Duodenal mucosa (tissue), 2 donors: Measurements from ENCODE around the gene PCIF1.
A peak's percentile ranks its signal among the peaks of the same experiment; 100 is the strongest.

ENCODE experiments used
- H3K27ac ChIP-seq: one replicate; pipeline ENCODE4 v1.7.0; 2013; ENCODE audit warnings: low read depth, low read length
- H3K27me3 ChIP-seq, 2 donors: one replicate each; pipeline ENCODE4 v1.7.0; 2013; ENCODE audit warnings: low read length in 2 of 2, control low read depth in 1 of 2; ENCODE audit not compliant: insufficient read depth in 2 of 2, control insufficient read depth in 1 of 2
- H3K36me3 ChIP-seq, 2 donors: one replicate each; pipeline ENCODE4 v1.7.0; 2013; ENCODE audit warnings: low read length in 2 of 2, control low read depth in 1 of 2; ENCODE audit not compliant: insufficient read depth in 2 of 2, control insufficient read depth in 1 of 2
- H3K4me1 ChIP-seq, 2 donors: one replicate each; pipeline ENCODE4 v1.7.0; 2013; ENCODE audit warnings: low read length in 2 of 2, control low read depth in 1 of 2; ENCODE audit not compliant: insufficient read depth in 2 of 2, control insufficient read depth in 1 of 2
- H3K4me3 ChIP-seq, 2 donors: one replicate each; pipeline ENCODE4 v1.7.0; 2013; ENCODE audit warnings: low read length in 2 of 2, low read depth in 1 of 2
- H3K9ac ChIP-seq, 2 donors: one replicate each; pipeline ENCODE4 v1.7.0; 2013; ENCODE audit warnings: low read length in 2 of 2, low read depth in 1 of 2
- H3K9me3 ChIP-seq, 2 donors: one replicate each; pipeline ENCODE4 v1.7.0; 2013; ENCODE audit warnings: low read length in 2 of 2, control low read depth in 1 of 2; ENCODE audit not compliant: control insufficient read depth in 1 of 2

PCIF1 gene

DNA sequence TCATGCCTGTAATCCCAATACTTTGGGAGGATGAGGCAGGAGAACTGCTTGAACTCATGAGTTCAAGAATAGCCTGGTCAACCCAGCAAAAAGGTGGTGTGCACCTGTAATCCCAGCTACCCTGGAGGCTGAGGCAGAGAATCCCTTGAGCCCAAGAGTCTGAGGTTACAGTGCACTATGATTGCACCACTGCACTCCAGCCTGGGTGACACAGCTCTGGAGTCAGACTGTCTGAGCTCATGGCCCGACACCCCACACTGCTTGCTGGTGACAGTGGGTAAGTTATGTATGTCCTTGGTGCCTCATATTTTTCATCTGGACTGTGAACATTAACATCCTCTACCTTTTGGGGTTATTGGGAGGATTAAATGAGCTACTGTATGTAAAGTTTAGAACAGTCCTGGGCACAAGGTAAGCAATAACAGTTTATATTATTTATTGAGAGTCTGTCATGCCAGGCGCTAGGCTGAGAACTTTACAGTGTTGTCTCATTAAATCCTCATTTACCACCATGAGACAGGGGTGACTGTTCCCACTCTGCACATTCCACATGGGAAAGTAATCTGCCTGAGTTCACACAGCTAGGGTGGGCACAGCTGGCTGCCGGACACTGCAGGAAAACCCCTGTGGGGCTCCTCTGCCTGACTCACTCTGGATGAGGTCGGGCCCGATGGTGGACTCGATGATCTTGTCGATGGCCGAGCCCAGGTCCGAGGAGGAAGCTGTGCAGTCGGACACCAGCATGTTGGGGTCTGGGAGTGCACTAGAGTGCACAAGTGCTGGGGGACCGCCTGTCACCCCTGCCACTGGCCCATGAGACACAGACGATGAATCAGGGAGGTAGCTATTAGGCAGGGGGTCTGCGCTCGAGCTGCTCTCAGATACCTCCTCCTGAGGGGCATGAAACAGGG, 34.6 kb downstream of the PCIF1 start:
- Histone ChIP-seq H3K27me3 (no peaks in the 10 kb centered on the region), H3K27ac (no peak overlapping the region), H3K4me3 (no peak overlapping the region), H3K36me3 (peaks cover 9 to 47% of the 10 kb centered on the region in 2 donors), H3K9me3 (no peaks in the 10 kb centered on the region), H3K4me1 (peaks cover 14 to 24% of the 10 kb centered on the region in 2 donors), H3K9ac (no peak overlapping the region)

DNA sequence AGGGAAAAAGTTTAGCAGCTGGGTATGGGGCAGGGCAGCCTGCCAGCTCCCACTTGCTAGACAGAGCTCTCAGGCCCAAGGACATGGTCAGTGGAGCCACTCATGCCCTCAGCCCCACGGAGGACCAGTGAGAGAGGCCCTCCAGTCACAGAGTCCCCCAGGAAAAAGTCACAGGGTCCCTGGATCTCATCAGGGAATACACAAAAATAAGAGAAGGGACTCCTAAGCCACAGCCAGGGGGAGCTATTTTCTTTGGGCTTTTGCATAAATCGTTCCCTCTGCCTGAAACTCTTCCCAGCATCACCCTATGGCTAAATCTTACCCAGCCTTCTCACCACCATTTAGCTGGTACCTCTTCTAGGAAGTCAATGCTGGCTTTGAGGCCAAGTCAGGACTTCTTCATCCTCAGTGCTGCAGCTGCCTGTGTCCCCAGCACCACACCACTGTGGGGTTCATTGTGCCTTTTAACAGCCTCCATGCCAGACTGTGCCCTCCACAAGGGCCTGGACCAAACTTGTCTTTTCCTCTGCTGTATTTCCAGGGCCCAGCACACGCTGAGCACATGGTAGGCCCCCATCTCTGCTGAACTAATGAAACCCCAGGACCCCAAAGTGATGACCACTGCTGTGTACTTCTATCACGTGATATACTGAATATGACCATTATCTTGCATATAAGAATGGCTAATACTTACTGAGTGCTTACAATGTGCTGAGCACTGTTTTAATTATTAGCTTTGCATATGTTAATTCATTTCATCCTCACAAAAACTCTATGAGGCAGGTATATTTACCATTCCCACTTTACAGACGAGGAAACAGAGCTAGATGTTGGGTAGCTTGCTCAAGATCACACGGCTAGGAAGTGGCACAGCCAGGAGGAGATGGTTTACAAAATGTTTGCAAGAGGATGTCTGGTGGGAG, 35.5 kb downstream of the PCIF1 start:
- Histone ChIP-seq H3K9me3 (no peaks in the 10 kb centered on the region), H3K36me3 (peaks cover 4 to 43% of the 10 kb centered on the region in 2 donors), H3K9ac (peak overlapping the region; percentile 96 to 99), H3K27ac (no peak overlapping the region), H3K4me3 (peak overlapping the region; percentile 48 to 86), H3K27me3 (no peaks in the 10 kb centered on the region), H3K4me1 (peaks cover 14 to 24% of the 10 kb centered on the region in 2 donors)

DNA sequence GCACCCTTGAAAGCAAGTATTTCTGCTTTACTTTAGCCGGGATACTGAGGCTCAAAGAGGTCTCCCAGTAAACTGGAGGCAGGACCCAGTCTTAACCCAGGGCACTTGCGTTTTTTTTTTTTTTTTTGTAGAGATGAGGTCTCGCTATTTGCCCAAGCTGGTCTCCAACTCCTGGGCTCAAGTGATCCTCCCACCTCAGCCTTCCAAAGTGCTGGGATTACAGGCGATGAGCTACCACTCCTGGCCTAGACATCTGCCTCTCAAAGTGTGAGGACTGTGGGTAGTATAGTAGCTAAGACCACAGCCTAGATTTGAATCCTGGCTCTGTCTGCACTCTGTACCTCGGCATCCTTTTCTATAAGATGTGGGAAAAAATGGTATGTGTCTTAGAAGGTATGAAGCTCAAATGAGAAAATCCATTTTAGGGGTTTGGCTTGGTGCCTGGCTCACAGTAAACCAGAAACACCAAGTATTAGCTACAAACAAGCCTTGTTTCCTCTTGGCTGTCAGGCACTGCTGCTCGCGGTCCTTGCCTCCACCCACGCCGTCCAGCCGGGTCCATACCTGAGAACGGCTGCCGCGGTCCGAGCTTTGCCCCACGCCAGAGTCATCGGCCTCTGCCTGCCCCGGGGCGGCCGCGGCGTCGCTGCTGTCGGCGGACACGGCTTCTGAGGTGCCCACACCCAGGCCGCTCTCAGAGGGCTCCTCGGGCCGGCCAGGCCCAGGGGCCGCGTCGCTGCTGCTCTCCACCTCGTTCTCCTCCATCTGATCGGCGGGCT, 36.4 kb downstream of the PCIF1 start:
- Histone ChIP-seq H3K27me3 (no peaks in the 10 kb centered on the region), H3K9ac (peak overlapping the region; percentile 96 to 99), H3K27ac (peak overlapping the region; percentile 99)

GRCh38 chr20:45971425-45971674, 36.9 kb downstream of the PCIF1 start:
- Histone ChIP-seq H3K4me1 (peaks cover 14 to 24% of the 10 kb centered on the region in 2 donors), H3K9me3 (no peaks in the 10 kb centered on the region), H3K27me3 (no peaks in the 10 kb centered on the region), H3K36me3 (peaks cover 4 to 29% of the 10 kb centered on the region in 2 donors), H3K9ac (peak overlapping the region; percentile 96 to 99), H3K27ac (peak overlapping the region; percentile 99), H3K4me3 (peak overlapping the region; percentile 86 to 98)

More for the DNA sequence above, 36.4 kb downstream of the PCIF1 start:
- Histone ChIP-seq H3K4me1 (peaks cover 14 to 24% of the 10 kb centered on the region in 2 donors), H3K4me3 (peak overlapping the region; percentile 86 to 98), H3K36me3 (peaks cover 4 to 34% of the 10 kb centered on the region in 2 donors), H3K9me3 (no peaks in the 10 kb centered on the region)

- Histone ChIP-seq H3K27ac (peak within 1 kb of the TSS; percentile 99), H3K9me3 (no peaks in the 10 kb centered on the region)
Measured at GRCh38 chr20:45971675-45972499, 37.4 kb downstream of the PCIF1 start, which contains the start of gene ZNF335. ZNF335 (minus strand) TSS chr20:45972203; CDS start chr20:45971410, 793 bp downstream.

DNA sequence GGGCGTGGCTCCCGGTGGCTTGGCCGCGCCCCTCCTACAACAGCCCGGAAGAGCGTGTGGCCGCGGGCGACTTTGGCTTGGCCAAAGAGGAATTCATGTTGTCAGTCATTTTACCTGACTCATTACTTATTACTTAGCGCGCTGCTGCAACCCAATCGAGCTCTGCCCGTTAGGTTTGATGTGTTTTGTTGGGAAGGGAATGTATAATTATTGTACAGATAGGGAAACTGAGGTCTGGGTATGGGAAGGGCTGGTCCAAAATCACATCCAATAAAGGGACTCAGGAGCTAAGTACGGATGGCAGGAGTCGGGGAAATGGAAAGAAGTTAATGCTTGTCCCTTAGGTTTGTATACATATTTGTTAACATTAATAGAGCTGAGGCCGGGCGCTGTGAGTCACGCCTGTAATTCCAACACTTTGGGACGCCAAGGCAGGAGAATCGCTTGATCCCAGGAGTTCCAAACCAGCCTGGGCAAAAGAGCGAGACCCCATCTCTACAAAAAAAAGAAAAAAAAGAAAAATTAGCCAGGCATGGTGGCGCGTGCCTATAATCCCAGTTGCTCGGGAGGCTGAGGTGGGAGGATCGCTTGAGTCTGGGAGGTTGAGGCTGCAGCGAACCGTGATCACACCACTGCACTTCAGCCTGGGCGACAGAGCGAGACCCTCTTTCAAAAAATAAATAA, 38.2 kb downstream of the PCIF1 start:
- peak overlapping the region; percentile 72 to 96 for H3K9ac ChIP-seq
- H3K27me3 ChIP-seq = no peaks in the 10 kb centered on the region
- H3K4me1 ChIP-seq = peaks cover 14 to 24% of the 10 kb centered on the region in 2 donors
- peak overlapping the region; percentile 86 to 98 for H3K4me3 ChIP-seq
- H3K9me3 ChIP-seq = no peaks in the 10 kb centered on the region
- H3K36me3 ChIP-seq = peaks cover 4 to 19% of the 10 kb centered on the region in 2 donors
- H3K27ac ChIP-seq = peak overlapping the region; percentile 99

More at GRCh38 chr20:45971675-45972499, 37.4 kb downstream of the PCIF1 start, which contains the start of gene ZNF335:
- H3K9ac ChIP-seq = peak within 1 kb of the TSS; percentile 96 to 99
- peak within 1 kb of the TSS; percentile 86 to 98 for H3K4me3 ChIP-seq
- H3K27me3 ChIP-seq = no peaks in the 10 kb centered on the region
- H3K4me1 ChIP-seq = peaks cover 14 to 24% of the 10 kb centered on the region in 2 donors
- peaks cover 4 to 27% of the 10 kb centered on the region in 2 donors for H3K36me3 ChIP-seq

GRCh38 chr20:45974896-45975565, 40.5 kb downstream of the PCIF1 start:
- no peaks in the 10 kb centered on the region for H3K9me3 ChIP-seq
- H3K4me3 ChIP-seq = no peak overlapping the region
- no peaks in the 10 kb centered on the region for H3K27me3 ChIP-seq
- no peak overlapping the region for H3K9ac ChIP-seq
- no peak overlapping the region for H3K27ac ChIP-seq
- H3K36me3 ChIP-seq = no peaks in the 10 kb centered on the region
- peaks cover 8 to 17% of the 10 kb centered on the region in 2 donors for H3K4me1 ChIP-seq

- no peaks in the 10 kb centered on the region for H3K9me3 ChIP-seq
- H3K36me3 ChIP-seq = no peaks in the 10 kb centered on the region
- H3K4me3 ChIP-seq = no peak overlapping the region
- peaks cover 1 to 10% of the 10 kb centered on the region in 2 donors for H3K4me1 ChIP-seq
- no peak overlapping the region for H3K27ac ChIP-seq
- H3K9ac ChIP-seq = no peak overlapping the region
- H3K27me3 ChIP-seq = no peaks in the 10 kb centered on the region
Measured at GRCh38 chr20:45975686-45976085, 41.2 kb downstream of the PCIF1 start.
